OCI-LY7 (cell line): ENCODE results near the gene ZNF254. TPM values are rescaled to one million over a fixed set of nuclear protein-coding genes. Genes with fewer than 3 reads are reported as not detected.

Experiments used
- BruUV-seq: library from RNA; stranded (reverse); fragments of 400-500 nt; replicated peaks from 2 replicates; lab custom pipeline; 2021; lab: Mats Ljungman, UMichigan
- CTCF ChIA-PET: fragments of 300-600 bp; sonication (Branson Sonifier 250); formaldehyde crosslinking; loops from one replicate; lab custom pipeline; 2022; ENCODE audit warnings: antibody characterized with exemption; ENCODE audit not compliant: unreplicated experiment; lab: Charles Lee
- POLR2A ChIA-PET: fragments of 300-600 bp; sonication (Branson Sonifier 250); formaldehyde crosslinking; loops from one replicate; lab custom pipeline; 2022; ENCODE audit warnings: antibody characterized with exemption; lab: Charles Lee
- DNase-seq: peaks from one replicate; pipeline ENCODE4 v3.0.0-alpha.2; 2015; ENCODE audit warnings: low spot score
- H2AFZ ChIP-seq: fragments of 200-600 bp; sonication (generic), shearing (Covaris generic); 2 replicates; pipeline ENCODE4 v1.6.1; 2014; ENCODE audit warnings: mild to moderate bottlenecking, antibody characterized with exemption, low read length, moderate library complexity
- H3K27ac ChIP-seq: fragments of 200-600 bp; sonication (generic); 2 replicates; pipeline ENCODE4 v1.5.1; 2014; ENCODE audit warnings: mixed run types, low read depth, mild to moderate bottlenecking, moderate library complexity, low read length, inconsistent platforms; ENCODE audit not compliant: poor library complexity, severe bottlenecking
- H3K36me3 ChIP-seq: fragments of 200-600 bp; sonication (generic); 2 replicates; pipeline ENCODE4 v1.6.1; 2014; ENCODE audit warnings: mild to moderate bottlenecking, antibody characterized with exemption, low read length, moderate library complexity, mixed read lengths; ENCODE audit not compliant: insufficient read depth
- H3K4me1 ChIP-seq: fragments of 200-600 bp; sonication (generic); 2 replicates; pipeline ENCODE4 v1.5.1; 2014; ENCODE audit warnings: mild to moderate bottlenecking, low read length; ENCODE audit not compliant: insufficient read depth, poor library complexity, severe bottlenecking
- H3K4me2 ChIP-seq: fragments of 200-600 bp; sonication (generic); 2 replicates; pipeline ENCODE4 v1.6.1; 2014; ENCODE audit warnings: mild to moderate bottlenecking, low read length
- H3K4me3 ChIP-seq: fragments of 200-600 bp; sonication (generic); 2 replicates; pipeline ENCODE4 v1.5.1; 2014; ENCODE audit warnings: mild to moderate bottlenecking, low read depth, low read length; ENCODE audit not compliant: poor library complexity, severe bottlenecking
- H3K79me2 ChIP-seq: fragments of 200-600 bp; sonication (generic); 2 replicates; pipeline ENCODE4 v1.6.1; 2016; ENCODE audit warnings: low read depth, mild to moderate bottlenecking, low read length, moderate library complexity, mixed read lengths; ENCODE audit not compliant: insufficient read depth
- H3K9me2 ChIP-seq: fragments of 200-600 bp; sonication (generic); 2 replicates; pipeline ENCODE4 v1.6.1; 2016; ENCODE audit warnings: mild to moderate bottlenecking, low read length, mixed read lengths; ENCODE audit not compliant: insufficient read depth
- H3K9me3 ChIP-seq: fragments of 200-600 bp; sonication (generic); 2 replicates; pipeline ENCODE4 v1.6.1; 2014; ENCODE audit warnings: mild to moderate bottlenecking, mixed run types, low read length, mixed read lengths
- H4K20me1 ChIP-seq: fragments of 200-600 bp; sonication (generic); 2 replicates; pipeline ENCODE4 v1.6.1; 2014; ENCODE audit warnings: mild to moderate bottlenecking, antibody characterized with exemption, low read length, moderate library complexity, mixed read lengths; ENCODE audit not compliant: insufficient read depth
- CTCF ChIP-seq: fragments of 200-600 bp; sonication (generic); conservative IDR thresholded peaks from 2 replicates; pipeline ENCODE4 v1.5.1; 2014; ENCODE audit warnings: mild to moderate bottlenecking, antibody characterized with exemption, low read length, moderate library complexity, mixed read lengths
- EZH2phosphoT487 ChIP-seq: fragments of 200-600 bp; sonication (generic); IDR thresholded peaks from 2 replicates; pipeline ENCODE4 v1.6.1; 2018; ENCODE audit warnings: low read depth, borderline replicate concordance, mild to moderate bottlenecking, mixed run types, antibody characterized with exemption, low read length, moderate library complexity, mixed read lengths
- intact Hi-C: fragments of 100-400 bp; cut with micrococcal nuclease; formaldehyde crosslinking; loops from one replicate; pipeline ENCODE4 v1.10.0; 2022; ENCODE audit not compliant: unreplicated experiment
- total RNA-seq, 2 experiments: library from RNA; depleted of rRNA in 1 of 2; stranded (reverse); fragments of >200 nt in 1 of 2; shearing (Covaris generic) in 1 of 2; gene quantifications; 2 replicates each; pipeline ENCODE4 v1.2.3, GENCODE V29; 2014 to 2022

The ZNF254 gene
- total RNA-seq, 2 experiments from 2014 or later = 10.1 to 12.2 TPM

DNA sequence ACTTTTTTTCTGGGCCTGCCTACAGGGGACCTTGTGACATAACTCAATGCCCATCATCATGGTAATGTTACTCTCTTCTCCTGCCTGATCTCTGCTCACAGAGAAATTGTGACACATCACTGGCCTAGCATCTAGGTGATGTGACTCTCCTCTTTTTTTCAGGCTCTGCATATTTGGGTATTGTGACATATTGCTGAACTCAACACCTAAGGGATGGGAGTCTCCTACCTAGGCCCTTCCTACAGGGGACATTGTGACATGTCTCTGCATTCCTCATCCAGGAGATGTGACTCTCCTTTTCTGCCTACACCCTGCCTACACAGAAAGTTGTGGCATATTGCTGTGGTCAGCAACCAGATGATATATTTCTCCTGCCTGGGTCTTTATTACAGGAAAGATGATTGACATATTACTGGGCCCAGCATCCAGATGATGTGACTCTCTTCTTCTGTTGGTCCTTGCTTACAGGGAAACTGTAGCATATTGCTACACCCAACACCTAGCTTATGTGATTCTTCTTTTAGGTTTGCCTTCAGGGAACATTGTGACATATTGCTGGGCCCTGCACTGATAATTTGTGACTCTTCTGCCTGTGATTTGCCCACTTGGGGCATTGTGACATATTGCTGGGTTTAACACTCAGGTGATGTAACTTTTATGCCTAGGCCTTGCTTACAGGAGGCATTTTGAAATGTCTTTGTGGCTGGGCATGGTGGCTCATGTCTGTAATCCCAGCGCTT is 21.0 kb upstream of the ZNF254 start:
- ChIA-PET CTCF (no interaction called here), POLR2A (no interaction called here)
- no TSS peak for BruUV-seq

GRCh38 chr19:24069905-24070657 is 16.9 kb upstream of the ZNF254 start:
- intact Hi-C loops = no loop called here
- no peak for DNase-seq
- Histone ChIP-seq H3K79me2 (no peaks in the 10 kb centered on the region), H3K9me3 (no peaks in the 10 kb centered on the region), H3K36me3 (peaks cover 9% of the 10 kb centered on the region), H3K9me2 (no peaks in the 10 kb centered on the region), H3K4me2 (no peak overlapping the region), H3K4me1 (no peaks in the 10 kb centered on the region), H3K27ac (no peak overlapping the region), H3K4me3 (no peak overlapping the region), H2AFZ (no peak overlapping the region), H4K20me1 (no peaks in the 10 kb centered on the region)
- POLR2A ChIA-PET = no interaction called here
- BruUV-seq = no TSS peak
- CTCF ChIA-PET = no interaction called here
- TF ChIP-seq CTCF = no peak
- no peak for TF ChIP-seq EZH2phosphoT487

More for the DNA sequence above, 21.0 kb upstream of the ZNF254 start:
- Histone ChIP-seq H2AFZ (no peak overlapping the region), H3K79me2 (no peaks in the 10 kb centered on the region), H3K36me3 (no peaks in the 10 kb centered on the region), H3K4me2 (no peak overlapping the region), H3K27ac (no peak overlapping the region), H3K9me2 (no peaks in the 10 kb centered on the region), H3K9me3 (no peaks in the 10 kb centered on the region), H3K4me1 (no peaks in the 10 kb centered on the region), H4K20me1 (no peaks in the 10 kb centered on the region), H3K4me3 (no peak overlapping the region)
- DNase-seq = no peak
- TF ChIP-seq EZH2phosphoT487 (no peak), CTCF (no peak)
- intact Hi-C loops = no loop called here

- intact Hi-C loops = no loop called here
- no peak overlapping the region for H3K27ac ChIP-seq
- BruUV-seq = no TSS peak
- H3K4me3 ChIP-seq = no peak overlapping the region
- H3K79me2 ChIP-seq = no peaks in the 10 kb centered on the region
- POLR2A ChIA-PET = no interaction called here
- no peak overlapping the region for H2AFZ ChIP-seq
- H3K36me3 ChIP-seq = peaks cover 9% of the 10 kb centered on the region
- H3K9me3 ChIP-seq = no peaks in the 10 kb centered on the region
- no peaks in the 10 kb centered on the region for H4K20me1 ChIP-seq
- CTCF ChIA-PET = no interaction called here
- no peak overlapping the region for H3K4me2 ChIP-seq
- H3K9me2 ChIP-seq = no peaks in the 10 kb centered on the region
- H3K4me1 ChIP-seq = no peaks in the 10 kb centered on the region
- DNase-seq = no peak
- TF ChIP-seq CTCF = no peak
- TF ChIP-seq EZH2phosphoT487 = no peak
Measured at GRCh38 chr19:24071078-24071477, 15.9 kb upstream of the ZNF254 start.
